Measurements from ENCODE around the gene YWHAG.
"Not testable (repeated sequence)": the region's sequence is repeated elsewhere in the genome, so short reads cannot be mapped to it uniquely, and the experiment has no call there.

YWHAG gene

GRCh38 chr7:76291351-76292212 is 67.2 kb downstream of the YWHAG start:
- peak; percentile 83 for DNase-seq

DNA sequence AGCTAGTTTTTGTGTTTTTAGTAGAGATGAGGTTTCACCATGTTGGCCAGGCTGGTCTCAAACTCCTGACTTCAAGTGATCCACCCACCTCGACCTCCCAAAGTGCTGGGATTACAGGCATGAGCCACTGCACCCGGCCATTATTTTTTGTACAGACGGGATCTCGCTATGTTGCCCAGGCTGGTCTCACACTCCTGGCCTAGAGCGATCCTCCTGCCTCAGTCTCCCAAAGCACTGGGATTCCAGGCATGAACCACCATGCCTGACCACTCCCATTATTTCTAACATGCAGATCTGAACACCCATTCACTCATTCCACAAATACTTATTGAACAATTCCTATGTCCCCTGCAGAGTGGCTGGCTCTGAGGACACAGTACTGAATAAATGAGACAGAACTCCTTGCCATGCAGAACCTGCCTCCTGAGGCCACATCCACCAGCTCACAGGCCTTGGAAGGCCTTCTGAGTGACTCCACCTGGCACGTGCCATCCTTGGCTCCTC is 67.9 kb downstream of the YWHAG start:
- DNase-seq = not testable (repeated sequence)

DNA sequence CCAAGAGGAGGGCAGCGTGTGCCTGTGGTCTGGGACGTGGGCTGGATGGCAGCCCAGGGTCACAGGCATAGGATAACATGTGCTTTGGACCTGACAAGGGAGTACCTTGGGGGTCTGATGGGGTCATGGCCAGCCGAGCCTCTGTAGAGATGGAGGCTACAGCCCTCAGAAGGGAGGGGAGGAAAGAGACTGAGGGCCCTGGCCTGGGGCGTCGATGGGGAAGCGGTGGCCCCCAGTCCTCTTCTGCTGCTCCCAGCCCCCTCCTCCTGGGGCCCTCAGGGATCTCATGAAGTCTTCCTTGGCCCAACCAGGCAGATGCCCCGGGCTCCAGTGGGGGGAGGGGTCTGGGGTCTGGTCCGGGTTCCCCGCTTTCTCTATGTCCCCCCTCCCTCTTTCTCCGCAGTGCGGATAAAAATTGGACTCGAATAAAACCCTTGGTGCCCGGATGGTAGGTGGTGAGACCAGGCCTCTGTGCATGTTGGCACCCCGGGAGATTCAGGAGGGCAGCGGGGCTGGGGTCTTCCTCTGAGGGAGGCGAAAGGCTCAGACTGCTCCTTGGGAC is 71.9 kb downstream of the YWHAG start:
- DNase-seq = no peak

- no peak for DNase-seq
Observed at GRCh38 chr7:76285604-76286374, 73.0 kb downstream of the YWHAG start.

DNA sequence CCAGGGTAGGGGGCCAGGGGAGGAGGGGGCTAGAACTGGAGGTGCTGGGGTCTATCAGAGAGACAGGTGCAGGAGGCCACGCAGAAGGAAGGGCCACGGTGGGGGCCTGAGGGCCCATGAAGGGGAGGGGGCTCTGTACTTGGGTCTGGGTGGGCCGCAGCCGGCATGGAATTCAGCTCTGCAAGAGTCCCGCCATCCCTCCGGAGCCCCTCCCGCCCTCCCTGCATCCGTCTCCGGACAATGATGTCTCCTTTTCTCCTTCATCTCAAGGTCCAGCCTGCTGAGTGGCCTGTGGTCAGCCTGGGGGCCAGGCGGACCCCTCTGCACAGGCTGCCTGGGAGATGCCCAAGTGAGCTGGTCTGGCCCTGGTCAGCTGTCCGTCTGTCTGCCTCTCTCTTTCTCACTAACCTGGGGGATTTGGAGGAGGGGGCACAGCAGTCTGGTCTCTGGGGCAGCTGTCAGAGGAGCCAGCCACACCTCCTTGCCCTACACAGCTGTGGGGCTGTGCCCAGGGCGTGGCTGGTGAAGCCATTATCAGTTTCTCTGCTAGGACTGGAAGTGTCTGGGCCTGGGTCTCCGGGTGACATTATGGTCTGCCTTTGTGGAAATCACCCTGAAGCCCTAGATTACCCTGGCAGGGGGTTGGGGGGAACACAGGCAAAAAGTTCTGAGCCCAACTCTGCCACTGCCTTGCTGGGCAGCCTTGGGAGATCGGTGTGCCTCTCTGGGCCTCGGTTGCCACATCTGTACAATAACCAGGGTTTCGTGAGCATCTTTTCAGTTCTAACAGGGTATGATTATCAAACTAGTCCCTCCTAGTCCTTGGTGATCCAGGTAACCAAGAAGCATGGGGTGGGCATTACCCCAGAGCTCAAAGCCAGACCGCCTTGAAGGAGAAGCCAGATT is 75.3 kb downstream of the YWHAG start:
- no peak for DNase-seq

DNA sequence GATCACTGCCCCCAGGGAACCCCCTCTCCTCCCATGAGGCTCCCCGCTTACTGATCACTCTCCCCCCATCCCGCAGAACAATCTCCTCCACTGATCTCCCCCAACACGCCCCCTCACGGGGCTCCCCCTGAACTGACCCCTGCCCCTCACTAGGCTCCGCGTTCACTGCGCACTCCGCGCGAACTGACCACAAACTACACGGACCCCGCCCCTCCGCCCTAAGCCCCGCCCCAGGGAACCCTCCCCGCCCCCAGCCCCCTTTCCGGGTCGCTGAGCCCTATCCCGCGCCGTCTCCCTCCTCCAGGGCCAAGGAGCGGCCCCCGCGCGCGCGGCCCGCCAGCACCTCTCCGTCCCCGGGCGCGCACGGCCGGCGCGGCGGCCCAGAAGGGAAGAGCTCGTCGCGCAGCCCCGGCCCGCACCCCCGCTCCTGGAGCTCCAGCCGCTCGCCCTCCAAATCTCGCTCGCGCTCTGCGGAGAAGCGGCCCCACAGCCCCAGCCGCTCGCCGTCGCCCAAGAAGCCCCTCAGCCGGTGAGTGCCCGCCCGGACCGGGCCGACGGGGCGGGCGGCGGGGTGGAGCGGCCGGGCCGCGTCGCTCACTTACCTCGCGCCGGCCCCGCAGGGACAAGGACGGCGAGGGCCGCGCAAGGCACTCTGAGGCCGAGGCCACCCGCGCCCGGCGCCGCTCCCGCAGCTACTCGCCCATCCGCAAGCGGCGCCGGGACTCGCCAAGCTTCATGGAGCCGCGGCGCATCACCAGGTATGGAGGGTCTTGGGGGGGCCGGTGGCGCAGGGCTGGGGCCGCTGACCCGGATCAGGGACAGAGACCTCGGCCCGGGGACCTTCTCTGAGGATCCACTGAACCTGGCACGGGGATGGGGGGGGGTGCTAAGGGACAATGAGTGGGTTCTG is 76.2 kb downstream of the YWHAG start:
- DNase-seq = no peak

- no peak for DNase-seq
Observed at GRCh38 chr7:76281706-76282343, 77.0 kb downstream of the YWHAG start.

- DNase-seq = no peak
Observed at GRCh38 chr7:76281006-76281705, 77.6 kb downstream of the YWHAG start.

DNA sequence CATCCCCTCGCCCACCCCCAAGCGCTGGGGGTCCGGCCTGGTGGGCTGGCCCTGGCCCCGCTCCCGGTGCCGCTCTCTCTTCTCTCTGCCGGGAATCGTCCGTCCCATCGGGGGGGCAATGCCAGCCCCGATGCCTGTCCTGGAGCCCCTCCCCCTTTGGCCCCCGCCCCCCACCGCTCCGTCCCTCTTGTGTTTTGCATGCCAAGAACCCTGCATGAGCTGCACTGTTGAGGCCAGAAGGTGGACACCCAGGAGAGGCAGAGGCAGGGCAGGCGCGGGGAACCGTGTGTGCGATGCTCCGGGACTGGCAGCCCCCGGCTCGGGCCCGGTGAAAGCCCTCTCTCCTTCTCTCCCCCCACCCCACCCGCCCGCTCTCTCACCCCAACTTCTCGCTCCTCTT is 78.4 kb downstream of the YWHAG start:
- no peak for DNase-seq

- no peak for DNase-seq
Observed at GRCh38 chr7:76278540-76278939, 80.3 kb downstream of the YWHAG start.
